EH (cell line): ENCODE measurements around the gene TARS1.
A peak's percentile ranks its signal among the peaks of the same experiment; 100 is the strongest.
"Not testable (repeated sequence)": the region's sequence is repeated elsewhere in the genome, so short reads cannot be mapped to it uniquely, and the experiment has no call there.

Experiments used
- DNase-seq: peaks from one replicate; pipeline ENCODE4 v3.0.0-alpha.2; 2015; ENCODE audit warnings: low read depth

TARS1 gene

DNA sequence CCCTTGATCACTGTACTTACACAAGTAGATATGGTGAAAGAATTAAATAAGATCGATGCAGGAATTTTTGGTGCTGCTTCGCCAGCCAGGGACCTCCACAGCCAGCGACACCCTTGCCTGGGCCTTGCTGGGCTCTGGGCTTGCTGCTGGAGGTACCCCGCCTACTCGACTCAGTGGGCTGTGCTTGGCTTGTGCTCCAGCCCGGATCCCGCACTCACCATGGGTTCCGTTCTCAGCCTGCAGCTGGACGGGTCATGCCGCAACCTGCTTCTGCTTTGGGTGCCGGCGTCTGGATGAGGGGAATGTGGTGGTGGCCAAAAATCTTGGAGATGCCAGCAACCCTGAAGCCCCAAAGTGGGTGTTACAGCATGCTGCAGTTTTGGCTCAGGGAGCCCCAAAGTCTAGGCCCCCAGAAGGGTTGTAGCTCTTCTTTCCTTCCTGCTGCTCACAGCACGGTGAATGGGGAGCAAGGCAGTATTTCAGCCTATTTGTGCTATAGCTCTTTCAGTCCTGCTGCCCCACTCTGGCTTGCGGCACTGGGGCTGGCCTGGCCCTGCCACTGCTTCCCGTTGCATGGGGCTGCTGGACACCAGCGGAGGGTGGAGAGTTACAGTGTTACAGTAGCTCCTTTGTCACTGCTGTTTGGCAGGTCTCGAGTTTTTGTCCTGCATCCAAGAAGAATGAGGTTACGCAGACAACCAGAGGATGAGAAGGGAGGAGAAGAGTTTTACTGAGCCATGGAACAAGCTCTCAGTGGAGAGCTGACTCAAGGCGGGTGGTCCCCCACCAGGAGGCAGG is 48.0 kb downstream of the TARS1 start:
- DNase-seq, result no peak

DNA sequence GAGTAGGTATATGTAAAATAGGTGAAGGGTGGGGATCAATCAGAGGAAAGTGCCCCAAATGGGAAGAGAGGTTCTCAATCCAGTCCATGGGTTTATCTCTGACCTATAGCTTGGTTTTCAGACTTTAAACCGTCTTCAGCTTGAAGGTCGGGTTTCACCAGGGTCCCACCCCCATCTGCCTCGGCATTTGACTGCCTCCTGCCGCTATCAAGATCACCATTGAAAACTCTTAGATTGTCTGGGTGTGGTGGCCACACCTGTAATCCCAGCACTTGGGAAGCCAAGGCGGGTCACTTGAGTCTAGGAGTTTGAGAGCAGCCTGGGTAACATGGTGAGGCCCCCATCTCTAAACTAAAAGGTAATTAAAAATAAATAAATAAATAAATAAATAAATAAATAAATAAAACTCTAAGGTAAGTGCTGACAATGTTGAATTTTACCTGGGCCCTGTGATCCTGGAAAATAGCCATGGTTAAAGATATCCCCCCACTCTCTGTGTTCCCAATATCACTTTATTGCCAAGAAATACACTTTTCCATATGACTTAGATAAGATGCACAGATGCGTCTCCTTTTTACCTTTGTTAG is 48.8 kb downstream of the TARS1 start:
- DNase-seq, result no peak

DNA sequence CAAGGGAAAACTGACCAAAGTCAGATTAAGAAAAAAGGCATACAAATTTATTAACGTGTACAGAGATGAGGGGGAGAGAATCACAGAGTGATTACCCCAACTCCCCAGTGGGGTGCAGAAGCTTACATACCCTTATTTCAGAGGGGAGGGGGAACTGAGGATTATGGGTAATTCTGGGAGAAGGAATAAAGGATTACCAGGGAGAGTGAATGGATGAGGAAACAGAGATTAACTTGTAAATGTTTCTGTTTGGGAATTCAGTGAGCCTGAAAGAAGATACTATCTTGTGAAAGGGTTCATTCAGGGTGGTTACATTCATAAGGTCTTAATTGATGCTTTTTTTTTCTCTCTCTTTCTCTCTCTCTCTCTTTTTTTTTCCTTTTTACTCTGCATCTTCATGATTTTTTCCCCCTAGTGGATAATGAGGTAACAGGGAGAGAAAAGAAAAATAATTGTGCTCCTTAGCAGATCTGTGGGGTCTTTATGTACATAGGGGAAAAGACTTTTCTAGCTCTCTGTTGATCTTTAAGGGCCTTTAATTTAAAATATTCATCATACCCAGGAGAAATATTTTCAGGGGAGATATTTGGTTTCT is 49.4 kb downstream of the TARS1 start:
- no peak for DNase-seq

DNA sequence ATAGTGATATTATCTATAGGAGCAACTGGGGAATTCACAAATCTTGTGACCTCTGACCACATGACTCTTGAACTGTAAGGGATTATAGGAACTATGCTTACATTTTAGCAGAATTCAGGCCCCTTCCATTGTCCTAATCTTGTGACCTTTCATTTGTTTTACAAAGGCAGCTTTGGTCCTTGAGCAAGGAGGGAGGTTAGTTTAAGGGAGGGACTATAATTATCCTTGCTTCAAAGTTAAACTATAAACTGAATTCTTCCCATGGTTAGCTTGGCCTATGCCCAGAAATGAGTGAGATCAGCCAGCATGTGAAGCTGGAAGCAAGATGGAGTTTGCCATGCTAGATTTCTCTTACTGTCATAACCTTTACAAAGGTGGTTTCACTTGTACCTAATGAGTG is 51.2 kb downstream of the TARS1 start:
- DNase-seq, result peak; percentile 59

DNA sequence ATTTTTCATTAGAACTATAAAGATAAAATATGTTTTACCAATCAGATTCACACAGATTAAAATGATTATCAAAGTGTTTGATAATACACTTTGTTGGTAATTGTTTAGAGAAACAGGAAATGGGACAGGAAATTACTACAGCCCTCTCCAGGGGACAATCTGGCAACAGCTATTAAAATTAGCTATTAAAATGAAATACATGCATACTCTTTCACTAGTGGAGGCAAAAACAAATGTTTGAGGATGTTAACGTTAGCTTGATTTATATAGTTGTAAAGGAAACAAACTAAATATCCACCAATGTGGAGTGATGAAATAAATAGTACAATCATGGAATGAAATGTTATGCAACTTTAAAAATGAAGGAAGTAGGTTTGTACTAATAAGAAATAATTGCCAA is 53.7 kb downstream of the TARS1 start:
- DNase-seq, result peak; percentile 22

DNA sequence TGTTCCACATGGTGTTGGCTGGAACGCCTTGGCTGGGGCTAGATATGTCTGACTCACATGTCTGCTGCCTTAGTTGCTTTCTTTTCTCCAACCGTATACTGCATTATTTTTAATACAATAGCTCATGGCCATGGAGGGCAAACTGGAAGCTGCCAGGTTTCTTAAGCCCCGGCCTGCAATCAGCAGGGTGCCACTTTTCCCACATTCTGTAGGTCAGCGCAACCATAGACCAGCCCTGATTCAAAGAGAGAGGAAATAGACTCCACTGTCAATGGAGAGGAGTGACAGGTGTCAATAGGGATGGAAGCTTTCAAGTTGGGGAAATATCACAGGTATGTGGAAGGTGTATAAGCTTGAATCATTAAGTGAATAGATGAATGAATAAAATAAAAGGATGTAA is 60.5 kb downstream of the TARS1 start:
- no peak for DNase-seq

DNA sequence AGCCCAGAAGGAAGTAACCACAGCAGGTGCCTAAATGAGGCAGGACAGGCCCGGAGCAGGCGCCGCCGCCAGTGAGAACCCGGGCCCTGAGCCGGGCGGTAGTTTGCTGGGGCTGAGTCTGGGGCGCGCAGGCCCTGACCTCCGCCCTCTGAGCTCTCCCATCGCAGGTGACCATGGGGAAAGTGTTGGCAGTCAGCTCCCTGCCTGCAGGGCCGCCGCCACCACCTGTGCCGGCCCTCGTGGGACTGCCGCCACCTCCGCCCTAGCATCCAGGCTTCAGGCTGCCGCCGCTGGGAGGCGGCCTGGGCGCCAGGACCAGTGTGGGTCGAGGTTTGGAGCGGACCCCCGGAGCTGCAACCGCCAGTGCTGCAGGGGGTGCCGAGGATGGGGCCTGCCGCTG is 61.1 kb downstream of the TARS1 start:
- no peak for DNase-seq

DNA sequence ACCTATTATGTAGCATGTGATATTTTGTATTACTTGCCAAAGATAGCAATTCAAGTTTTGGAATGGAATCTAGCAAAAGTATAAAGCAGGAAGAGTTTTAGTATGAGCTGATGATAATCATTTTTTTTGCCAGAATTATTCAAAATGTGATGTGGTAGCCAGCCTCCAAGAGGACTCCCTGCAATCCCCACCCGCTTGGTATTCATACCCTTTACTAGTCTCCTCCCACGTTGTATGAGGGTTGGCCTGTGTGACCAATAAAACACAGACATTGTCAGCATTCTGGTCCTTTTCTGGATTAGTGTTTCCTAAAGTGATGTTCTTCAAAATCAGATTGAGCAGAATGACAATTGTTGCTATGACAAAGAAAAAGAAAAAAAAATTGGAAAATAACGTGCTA is 63.8 kb downstream of the TARS1 start:
- DNase-seq, result no peak

DNA sequence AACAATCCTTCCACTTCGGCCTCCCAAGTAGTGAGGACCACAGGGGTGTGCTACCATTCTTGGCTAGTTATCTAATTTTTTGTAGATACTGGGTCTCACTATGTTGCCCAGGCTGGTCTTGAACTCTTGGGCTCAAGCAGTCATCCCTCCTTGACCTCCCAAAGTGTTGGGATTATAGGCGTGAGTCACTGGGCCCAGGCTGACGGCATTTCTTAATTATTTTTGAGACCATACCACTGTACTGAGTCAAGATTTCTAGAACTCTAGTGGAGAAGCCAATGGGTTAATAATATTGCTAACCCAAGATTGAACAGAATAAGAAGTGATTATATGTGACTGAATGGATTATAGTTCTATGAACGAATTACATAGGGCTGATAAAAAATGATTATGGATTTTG is 66.7 kb downstream of the TARS1 start:
- peak; percentile 35 for DNase-seq

DNA sequence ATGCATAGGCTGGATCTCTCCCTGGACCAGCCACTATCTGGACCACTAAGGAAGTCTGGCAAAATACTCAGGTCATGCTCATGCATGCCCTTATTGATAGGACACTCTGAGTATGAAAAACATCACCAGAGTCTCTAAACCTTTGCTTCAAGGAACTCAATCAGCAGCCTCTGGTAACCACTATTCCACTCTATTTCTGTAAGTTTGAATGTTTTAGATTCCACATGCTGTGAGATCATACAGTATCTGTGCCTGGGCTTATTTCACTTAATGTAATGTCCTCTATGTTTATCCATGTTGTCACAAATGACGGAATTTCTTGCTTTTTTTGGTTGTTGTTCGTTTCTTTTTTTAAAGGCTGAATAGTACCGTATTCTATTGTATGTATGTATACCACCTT is 68.3 kb downstream of the TARS1 start:
- peak; percentile 29 for DNase-seq

DNA sequence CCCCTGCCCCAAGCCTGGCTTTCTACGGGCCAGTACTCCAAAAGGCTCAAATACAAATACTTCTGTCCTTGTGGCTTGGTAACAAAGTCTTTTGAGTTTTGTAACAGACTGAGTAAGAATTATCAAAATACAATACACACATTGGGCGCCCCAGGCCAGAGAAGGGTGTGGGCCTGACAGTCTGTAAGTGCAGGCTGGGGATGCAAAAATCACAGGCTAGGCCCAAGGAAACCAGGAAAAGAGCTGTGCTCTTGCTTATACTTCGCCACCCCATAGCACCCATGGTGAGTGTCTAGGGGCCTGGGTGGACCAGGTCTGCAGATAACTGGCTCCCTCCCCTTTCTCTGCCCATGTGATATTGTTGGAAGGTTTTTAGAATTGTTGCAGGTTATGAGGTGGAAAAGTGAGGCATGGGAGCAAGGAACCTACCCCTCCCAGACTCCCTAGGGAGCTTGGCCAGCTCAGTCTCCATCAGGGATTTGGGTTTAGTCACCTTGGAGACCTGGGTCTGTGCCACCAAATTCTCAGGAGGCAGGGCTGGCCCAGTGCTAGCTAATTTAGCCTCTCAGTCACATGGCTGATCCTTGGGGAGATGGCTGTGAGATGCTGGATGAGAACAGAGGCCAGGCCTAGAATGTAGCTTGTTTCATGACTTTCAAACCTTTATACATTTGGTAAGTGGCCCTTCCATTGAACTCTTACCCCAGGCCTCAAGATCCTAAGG is 72.9 kb downstream of the TARS1 start:
- peak; percentile 12 for DNase-seq

DNA sequence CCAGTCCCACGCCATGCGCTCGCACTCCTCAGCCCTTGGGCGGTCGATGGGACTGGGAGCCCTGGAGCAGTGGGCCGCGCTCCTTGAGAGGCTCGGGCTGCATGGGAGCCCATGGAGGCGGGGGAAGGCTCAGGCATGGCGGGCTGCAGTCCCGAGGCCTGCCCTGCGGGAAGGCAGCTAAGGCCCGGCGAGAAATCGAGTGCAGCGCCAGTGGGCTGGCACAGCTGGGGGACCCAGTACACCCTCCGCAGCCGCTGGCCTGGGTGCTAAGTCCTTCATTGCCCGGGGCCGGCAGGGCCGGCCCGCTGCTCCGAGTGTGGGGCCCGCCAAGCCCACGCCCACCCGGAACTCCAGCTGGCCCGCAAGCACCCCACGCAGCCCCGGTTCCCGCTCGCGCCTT is 74.6 kb downstream of the TARS1 start:
- DNase-seq, result not testable (repeated sequence)

DNA sequence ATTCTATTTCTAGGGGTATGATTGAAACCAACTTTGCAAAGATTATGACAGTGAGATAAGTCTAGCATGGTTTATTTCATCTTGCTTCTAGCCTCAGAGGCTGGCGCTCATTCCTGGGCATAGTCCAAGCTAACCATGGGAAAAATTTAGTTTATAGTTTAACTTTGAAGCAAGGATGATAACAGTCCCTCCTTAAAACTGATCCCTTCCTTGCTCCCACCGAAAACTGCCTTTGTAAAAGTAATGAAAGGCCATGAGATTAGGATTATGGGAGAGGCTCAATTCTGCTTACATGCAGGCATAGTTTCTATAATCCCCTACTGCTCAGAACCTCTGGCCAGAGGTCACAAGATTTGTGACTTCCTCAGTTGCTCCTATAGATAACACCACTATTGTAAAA is 75.7 kb downstream of the TARS1 start:
- DNase-seq, result no peak
